Heart left ventricle (tissue), 16 donors: ENCODE data around the gene FNDC3B. TPM values are rescaled to one million over a fixed set of nuclear protein-coding genes. Genes with fewer than 3 reads are reported as not detected.
A peak's percentile ranks its signal among the peaks of the same experiment; 100 is the strongest.

Experiments used
- ATAC-seq, 4 donors: fragments of 200-7000 bp; cut with Tn5 transposase; one replicate each; pipeline ENCODE4 v1.9.1; 2020 to 2022; ENCODE audit warnings: moderate library complexity in 4 of 4, mild to moderate bottlenecking in 3 of 4, moderate number of reproducible peaks in 1 of 4
- DNase-seq, 5 donors: peaks; one replicate each; pipeline ENCODE4 v3.0.0-alpha.2; 2020
- H3K27ac ChIP-seq, 12 donors: fragments of 200-600 bp; sonication (generic) in 4 of 12; one replicate each; pipeline versions ENCODE4 v1.5.0 to v1.8.0; 2016 to 2022; ENCODE audit warnings: mild to moderate bottlenecking in 2 of 12
- H3K27me3 ChIP-seq, 9 donors: fragments of 200-600 bp; sonication (generic) in 2 of 9; one replicate each; pipeline versions ENCODE4 v1.5.1 to v1.8.0; 2016 to 2022; ENCODE audit warnings: mild to moderate bottlenecking in 3 of 9
- H3K36me3 ChIP-seq, 9 donors: fragments of 200-600 bp; sonication (generic) in 2 of 9; one replicate each; pipeline versions ENCODE4 v1.5.0 to v1.8.0; 2018 to 2022; ENCODE audit warnings: mild to moderate bottlenecking in 2 of 9
- H3K4me1 ChIP-seq, 12 donors: fragments of 200-600 bp; sonication (generic) in 4 of 12; one replicate each; pipeline versions ENCODE4 v1.5.0 to v1.8.0; 2016 to 2022; ENCODE audit warnings: mild to moderate bottlenecking in 3 of 12
- H3K4me3 ChIP-seq, 12 donors: fragments of 200-600 bp; sonication (generic) in 4 of 12; one replicate each; pipeline versions ENCODE4 v1.5.0 to v1.8.0; 2017 to 2022; ENCODE audit warnings: mild to moderate bottlenecking in 9 of 12, moderate library complexity in 4 of 12
- H3K9me3 ChIP-seq, 12 donors: fragments of 200-600 bp; sonication (generic) in 4 of 12; one replicate each; pipeline versions ENCODE4 v1.5.0 to v1.8.0; 2016 to 2022; ENCODE audit warnings: mild to moderate bottlenecking in 1 of 12
- POLR2A ChIP-seq, 2 donors: fragments of 450-650 bp; IDR thresholded peaks; one replicate each; pipeline ENCODE4 v1.6.1; 2017; ENCODE audit warnings: antibody characterized with exemption in 2 of 2, mild to moderate bottlenecking in 2 of 2, moderate library complexity in 2 of 2
- WGBS, 4 donors: extraction: QIAGEN DNeasy Blood & Tissue Kit in 2 of 4; methylation state at CpG; one replicate each; pipeline versions ENCODE4 v1.1.5 to v1.1.7; 2013 to 2018; 5-methylcytosine and 5-hydroxymethylcytosine counted together
- intact Hi-C, 10 donors: fragments of 100-400 bp; cut with DNase I; formaldehyde crosslinking; loops; one replicate each; pipeline versions ENCODE4 v1.11.1 to v1.14.2; 2022
- polyA plus RNA-seq, 2 donors: library from polyadenylated mRNA; stranded (reverse); fragments of 200-250 nt; gene quantifications; one replicate each; pipeline ENCODE4 v1.2.3, GENCODE V29; 2013
- total RNA-seq, 9 donors: library from RNA; depleted of rRNA in 2 of 9; stranded (reverse); fragments of >200 nt in 2 of 9; fragmentation: NEBNext Ultra II Directional in 3 of 9; extraction: Animal tissue kit (Norgen Biotek cat#: 25700) in 3 of 9; gene quantifications; one replicate each; pipeline versions ENCODE4 v1.1.0 to v1.2.4, GENCODE V29; 2016 to 2023
- TF ChIP-seq, protein P1 (sequence below), 12 donors: fragments of 200-600 bp; sonication (generic) in 4 of 12; IDR thresholded peaks; one replicate each; pipeline versions ENCODE4 v1.5.0 to v1.8.0; 2018 to 2022; ENCODE audit warnings: antibody characterized with exemption in 12 of 12, mild to moderate bottlenecking in 5 of 12
- donor health status: ischemic (EF 13 %, LVEDD 7.1; RV severe dilation, severe dysfunction).
- donor health status: healthy with polysubstance abuse.
- donor health status: DM: no; HTN: yes; CAD: no.
- donor health status: DM: no; HTN: no; CAD: no.
- donor health status: ischemic (EF 25% LVEDD 6.9; RV normal size, moderate dysfunction).
- donor health status: ischemic (EF 25% LVEDD 5.7; RV mildly dilated, moderate dysfunction).
- donor health status: healthy.
- donor health status: DM: yes; HTN: yes; CAD: no.
- donor health status: ischemic (EF 35%, LVEDD 5.7; RV mildly dilated, moderate dysfunction).
- donor health status: nonischemic (EF 11% LVEDD 7.7; RV severe dilation, severe dysfunction).
- donor health status: DM: yes; HTN: yes; CAD: no.
- donor health status: PGD.
- donor health status: ischemic (EF 29% LVEDD 5.4; RV normal size, mild dysfunction).
- donor health status: nonischemic (EF 23%, LVEDD 6.1; RV moderate dilation, normal function).

Gene FNDC3B
- total and polyA plus RNA-seq, 11 donors, result 9.4 to 113 (median 68.2) TPM

DNA sequence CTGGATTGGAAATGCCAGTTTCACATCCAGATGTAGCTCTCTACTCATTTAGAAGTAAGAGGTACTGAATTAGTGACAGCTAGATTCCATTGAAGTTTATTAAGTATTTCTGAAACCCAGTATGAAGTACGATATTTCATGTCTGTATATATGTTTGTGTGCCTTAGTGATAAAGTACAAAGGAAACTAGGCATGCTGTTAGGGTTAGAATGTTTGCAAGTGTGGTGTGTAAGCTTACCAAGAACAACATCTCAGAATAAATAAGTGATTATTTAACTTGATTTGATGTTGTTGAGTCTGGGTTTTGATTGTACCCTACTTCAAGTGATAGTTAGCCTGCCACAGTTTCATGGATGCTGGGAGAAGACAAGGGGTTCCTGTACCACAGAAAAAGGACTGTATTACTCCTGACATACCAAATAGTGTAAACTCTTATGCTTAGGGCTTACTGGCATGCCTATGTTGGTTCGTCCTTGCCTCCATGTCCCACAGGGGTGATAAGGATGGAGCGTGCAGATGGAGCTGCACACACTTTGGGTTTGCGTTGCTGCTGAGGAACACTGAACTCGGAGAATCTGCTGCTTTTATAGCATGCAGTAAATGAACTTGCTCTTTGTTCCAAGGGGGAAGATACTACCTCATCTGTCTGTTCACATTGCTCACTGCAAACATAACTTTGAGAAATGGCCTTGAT, 43.6 kb downstream of the FNDC3B start:
- intact Hi-C loops, result loop anchor here in 1 of 10 donors (5.0 kb wide), 1 partner anchor 41 kb away; no protein-coding TSS in a partner anchor
- Histone ChIP-seq H3K9me3 (no peaks in the 10 kb centered on the region), H3K4me3 (no peak overlapping the region), H3K27me3 (no peaks in the 10 kb centered on the region), H3K27ac (peak overlapping the region; percentile 14 to 88 (median 72)), H3K36me3 (peaks cover 0 to 5% (median 0%) of the 10 kb centered on the region in 9 donors), H3K4me1 (peaks cover 8 to 74% (median 49%) of the 10 kb centered on the region in 12 donors)
- ATAC-seq (no peak), DNase-seq (no peak)
- TF ChIP-seq, protein P1, sequence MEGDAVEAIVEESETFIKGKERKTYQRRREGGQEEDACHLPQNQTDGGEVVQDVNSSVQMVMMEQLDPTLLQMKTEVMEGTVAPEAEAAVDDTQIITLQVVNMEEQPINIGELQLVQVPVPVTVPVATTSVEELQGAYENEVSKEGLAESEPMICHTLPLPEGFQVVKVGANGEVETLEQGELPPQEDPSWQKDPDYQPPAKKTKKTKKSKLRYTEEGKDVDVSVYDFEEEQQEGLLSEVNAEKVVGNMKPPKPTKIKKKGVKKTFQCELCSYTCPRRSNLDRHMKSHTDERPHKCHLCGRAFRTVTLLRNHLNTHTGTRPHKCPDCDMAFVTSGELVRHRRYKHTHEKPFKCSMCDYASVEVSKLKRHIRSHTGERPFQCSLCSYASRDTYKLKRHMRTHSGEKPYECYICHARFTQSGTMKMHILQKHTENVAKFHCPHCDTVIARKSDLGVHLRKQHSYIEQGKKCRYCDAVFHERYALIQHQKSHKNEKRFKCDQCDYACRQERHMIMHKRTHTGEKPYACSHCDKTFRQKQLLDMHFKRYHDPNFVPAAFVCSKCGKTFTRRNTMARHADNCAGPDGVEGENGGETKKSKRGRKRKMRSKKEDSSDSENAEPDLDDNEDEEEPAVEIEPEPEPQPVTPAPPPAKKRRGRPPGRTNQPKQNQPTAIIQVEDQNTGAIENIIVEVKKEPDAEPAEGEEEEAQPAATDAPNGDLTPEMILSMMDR (IDR thresholded peaks at IDR 0.05), result no peak
- no peak for TF ChIP-seq POLR2A (IDR thresholded peaks at IDR 0.05)
- 80 to 90% (median 85%) methylated on average over 5 of the region's 5 CpGs for WGBS, 4 donors

DNA sequence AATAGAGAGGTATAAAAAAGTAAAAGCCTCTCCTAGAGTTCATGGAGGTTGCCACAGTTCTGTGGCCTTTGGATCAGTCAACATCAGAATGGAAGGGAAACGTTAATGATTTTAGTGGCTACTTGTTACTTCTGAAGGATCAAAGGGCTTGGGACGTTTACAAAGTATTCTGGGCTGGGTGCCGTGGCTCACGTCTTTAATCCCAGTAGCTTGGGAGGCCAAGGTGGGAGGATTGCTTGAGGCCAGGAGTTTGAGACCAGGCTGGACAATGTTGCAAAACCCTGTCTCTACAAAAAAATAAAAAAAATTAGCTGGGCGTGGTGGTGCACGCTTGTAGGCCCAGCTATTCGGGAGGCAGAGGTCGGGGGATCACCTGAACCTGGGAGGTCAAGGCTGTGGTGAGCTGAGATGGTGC, 44.6 kb downstream of the FNDC3B start:
- Histone ChIP-seq H3K4me1 (peaks cover 8 to 78% (median 53%) of the 10 kb centered on the region in 12 donors), H3K9me3 (no peaks in the 10 kb centered on the region), H3K27me3 (no peaks in the 10 kb centered on the region), H3K27ac (peak overlapping the region in 3 of 12 donors; percentile 15 to 86 (median 85)), H3K36me3 (peaks cover 0 to 5% (median 0%) of the 10 kb centered on the region in 9 donors), H3K4me3 (no peak overlapping the region)
- TF ChIP-seq, protein P1 (IDR thresholded peaks at IDR 0.05), result no peak
- WGBS, 4 donors, result 95 to 96% (median 95%) methylated on average over 8 of the region's 8 CpGs
- DNase-seq (no peak), ATAC-seq (no peak)
- intact Hi-C loops, result loop anchor here in 1 of 10 donors (5.0 kb wide), 1 partner anchor 42 kb away; no protein-coding TSS in a partner anchor

DNA sequence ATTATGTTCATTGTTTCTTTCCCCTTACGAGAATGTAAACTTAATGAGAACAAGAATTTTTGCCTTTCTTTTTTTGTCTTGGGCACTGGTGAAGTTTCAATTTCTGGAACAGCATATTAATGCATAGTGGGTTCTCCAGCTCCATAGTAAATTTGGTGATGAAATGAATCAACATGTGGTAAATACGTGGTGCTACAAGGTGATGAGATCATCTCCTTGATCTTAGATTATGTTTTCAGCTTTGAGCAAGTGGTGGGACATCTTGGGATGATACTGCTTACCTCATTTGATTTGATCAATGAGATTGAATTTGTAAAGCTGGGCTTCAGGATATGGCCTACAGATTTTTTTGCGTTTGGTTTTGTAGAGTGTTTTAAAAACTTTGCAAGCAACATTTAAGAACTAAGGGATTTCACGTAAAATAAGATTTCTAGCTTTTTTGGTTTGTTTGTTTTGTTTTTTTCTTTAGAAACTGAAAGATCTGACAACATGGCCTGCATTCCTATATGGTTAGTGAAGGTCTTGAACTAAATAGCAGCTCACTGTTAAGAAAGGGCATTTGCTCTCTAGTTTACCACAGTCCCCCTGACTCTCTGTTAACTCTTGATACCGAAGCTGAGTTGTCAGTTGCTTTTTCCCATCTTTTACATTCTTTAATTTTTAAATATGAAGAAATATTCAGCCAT, 45.6 kb downstream of the FNDC3B start:
- H3K4me3 ChIP-seq, result no peak overlapping the region
- H3K9me3 ChIP-seq, result no peaks in the 10 kb centered on the region
- TF ChIP-seq POLR2A (IDR thresholded peaks at IDR 0.05), result no peak
- TF ChIP-seq, protein P1 (IDR thresholded peaks at IDR 0.05), result no peak
- no peaks in the 10 kb centered on the region for H3K27me3 ChIP-seq
- H3K4me1 ChIP-seq, result peaks cover 11 to 80% (median 60%) of the 10 kb centered on the region in 12 donors
- intact Hi-C loops, result loop anchor here in 1 of 10 donors (5.0 kb wide), 1 partner anchor 43 kb away; no protein-coding TSS in a partner anchor
- no peak for DNase-seq
- ATAC-seq, result no peak
- H3K36me3 ChIP-seq, result peaks cover 0 to 5% (median 0%) of the 10 kb centered on the region in 9 donors
- no peak overlapping the region for H3K27ac ChIP-seq
- WGBS, 4 donors, result 88 to 93% (median 90%) methylated on average over 5 of the region's 5 CpGs

DNA sequence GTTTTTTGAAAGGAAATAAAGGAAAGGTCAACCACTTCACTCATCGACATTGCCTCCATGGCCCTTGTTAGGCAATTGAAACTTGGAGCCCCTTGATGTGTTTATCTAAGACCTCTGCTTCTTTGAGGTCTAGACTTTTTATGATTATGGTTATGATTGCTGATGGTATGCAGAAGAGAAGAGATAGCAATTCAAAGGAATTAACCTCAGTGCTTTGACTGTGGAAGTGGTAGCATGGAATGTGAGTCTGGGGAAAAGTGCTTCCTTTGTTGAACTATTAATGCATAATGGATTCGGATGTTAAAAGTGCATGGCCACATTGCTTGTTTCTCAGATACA, 46.1 kb downstream of the FNDC3B start:
- intact Hi-C loops, result no loop called here
- WGBS, 4 donors, result 83 to 89% (median 87%) methylated on average over 2 of the region's 2 CpGs
- no peak for ATAC-seq
- Histone ChIP-seq H3K9me3 (no peaks in the 10 kb centered on the region), H3K4me3 (no peak overlapping the region), H3K4me1 (peaks cover 11 to 85% (median 64%) of the 10 kb centered on the region in 12 donors), H3K36me3 (peaks cover 0 to 5% (median 0%) of the 10 kb centered on the region in 9 donors), H3K27ac (no peak overlapping the region), H3K27me3 (no peaks in the 10 kb centered on the region)
- TF ChIP-seq, protein P1 (IDR thresholded peaks at IDR 0.05), result no peak
- no peak for TF ChIP-seq POLR2A (IDR thresholded peaks at IDR 0.05)
- DNase-seq, result no peak
